GM21576 (cell line): Measurements from ENCODE around the gene NBPF19.
"Not testable (repeated sequence)": the region's sequence is repeated elsewhere in the genome, so short reads cannot be mapped to it uniquely, and the experiment has no call there.

Source experiments
- ATAC-seq: cut with Tn5 transposase; IDR thresholded peaks from one replicate; pipeline ENCODE4 v1.9.1; 2021; ENCODE audit warnings: mild to moderate bottlenecking, moderate library complexity; ENCODE audit not compliant: unreplicated experiment

The NBPF19 gene

GRCh38 chr1:149474745-149475144, at the start of gene NBPF19:
TSS of gene NBPF19 (plus strand) at chr1:149475045. CDS start at chr1:149475933, 888 bp downstream.
- ATAC-seq, result not testable (repeated sequence)

DNA sequence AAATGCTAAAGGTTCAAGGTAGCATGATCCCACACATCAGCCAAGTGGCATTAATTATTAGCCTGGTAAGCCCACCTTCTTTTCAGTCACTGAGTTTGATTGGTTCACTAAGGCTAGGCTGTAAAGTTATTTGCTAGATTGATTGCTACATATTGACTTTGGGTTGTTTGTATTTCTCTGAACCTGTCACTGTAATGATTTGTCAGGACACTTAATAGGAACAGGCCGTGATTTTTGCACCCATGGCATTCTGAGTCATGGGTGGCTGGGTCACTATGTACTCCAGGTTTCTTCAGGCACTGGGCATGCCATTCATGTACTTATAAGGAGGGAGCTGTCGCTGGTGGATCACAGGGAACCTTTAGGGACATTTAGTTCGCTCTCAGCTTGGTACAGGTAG, 46.5 kb upstream of the NBPF19 start:
- ATAC-seq, result not testable (repeated sequence)

- not testable (repeated sequence) for ATAC-seq
Observed at GRCh38 chr1:149445451-149445850, 29.4 kb upstream of the NBPF19 start.

DNA sequence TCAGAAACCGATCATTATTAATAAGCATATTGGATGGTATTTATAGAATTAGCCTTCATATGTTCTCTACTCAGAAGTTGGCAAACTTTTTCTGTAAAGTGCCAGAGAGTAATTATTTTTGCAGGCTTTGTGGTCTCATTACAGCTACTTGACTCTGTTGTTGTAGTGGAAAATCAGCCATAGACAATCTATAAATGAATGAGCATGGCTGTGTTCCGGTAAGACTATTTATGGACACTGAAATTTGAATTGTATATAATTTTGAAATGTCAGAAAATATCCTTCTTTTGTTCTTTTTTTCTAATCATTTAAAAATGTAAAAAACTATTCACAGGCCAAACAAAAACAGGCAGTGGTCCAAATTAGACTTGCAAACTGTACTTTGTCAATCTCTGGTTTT, 22.6 kb upstream of the NBPF19 start:
- not testable (repeated sequence) for ATAC-seq

GRCh38 chr1:149452652-149453051, 22.2 kb upstream of the NBPF19 start:
- not testable (repeated sequence) for ATAC-seq

- ATAC-seq, result not testable (repeated sequence)
Observed at GRCh38 chr1:149558350-149558825, 83.5 kb downstream of the NBPF19 start.

DNA sequence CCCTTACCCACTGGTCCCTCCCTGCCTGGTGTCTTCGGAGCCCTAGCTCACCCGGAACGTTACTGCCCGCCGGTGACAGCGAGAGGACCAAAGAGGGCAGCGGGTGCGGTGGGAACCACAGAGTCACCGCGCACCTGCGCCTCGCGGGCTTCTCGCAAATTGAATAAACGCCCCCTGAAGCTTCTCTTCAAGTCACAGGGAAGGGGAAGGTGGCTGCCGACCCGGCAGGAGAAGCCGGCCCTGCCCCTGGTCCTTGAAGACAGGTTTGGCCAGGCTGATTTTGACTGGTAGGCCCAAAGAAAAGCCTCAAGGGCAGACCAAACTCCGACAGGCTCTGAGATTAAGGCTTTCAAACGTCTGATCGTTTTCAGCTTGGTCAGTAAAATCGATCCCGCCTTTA, 87.0 kb downstream of the NBPF19 start:
- ATAC-seq, result not testable (repeated sequence)

DNA sequence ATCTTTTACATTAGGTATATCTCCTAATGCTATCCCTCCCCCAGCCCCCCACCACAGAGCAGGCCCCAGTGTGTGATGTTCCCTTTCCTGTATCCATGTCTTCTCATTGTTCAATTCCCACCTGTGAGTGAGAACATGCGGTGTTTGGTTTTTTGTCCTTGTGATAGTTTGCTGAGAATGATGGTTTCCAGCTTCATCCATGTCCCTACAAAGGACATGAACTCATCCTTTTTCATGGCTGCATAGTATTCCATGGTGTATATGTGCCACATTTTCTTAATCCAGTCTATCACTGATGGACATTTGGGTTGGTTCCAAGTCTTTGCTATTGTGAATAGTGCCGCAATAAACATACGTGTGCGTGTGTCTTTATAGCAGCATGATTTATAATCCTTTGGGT, 90.6 kb downstream of the NBPF19 start:
- not testable (repeated sequence) for ATAC-seq

- ATAC-seq, result not testable (repeated sequence)
Observed at GRCh38 chr1:149572763-149573162, 97.9 kb downstream of the NBPF19 start.

DNA sequence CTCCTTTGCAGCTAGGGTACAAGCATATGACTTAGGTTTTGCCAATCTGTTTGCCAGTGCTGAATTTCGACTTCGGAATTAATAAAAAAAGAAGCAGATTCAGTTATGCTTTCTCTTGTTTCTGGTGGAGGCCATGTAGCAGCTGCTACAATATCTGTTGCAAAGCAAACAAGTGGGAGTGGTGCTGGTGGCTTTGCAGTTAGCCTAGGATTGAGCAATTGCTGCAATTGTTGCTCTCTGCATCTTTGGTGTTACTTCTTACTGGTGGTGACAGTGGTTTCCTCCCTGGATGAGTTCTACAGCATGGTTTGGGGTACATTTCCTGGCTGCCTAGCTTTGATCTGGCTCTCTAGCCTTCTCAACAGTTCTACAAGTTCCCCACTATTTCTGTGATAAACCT, 110.7 kb downstream of the NBPF19 start:
- not testable (repeated sequence) for ATAC-seq
